WTC11 (cell line): ENCODE results near the gene TLE4.

Experiments
- ATF1 ChIP-seq: sonication (generic); formaldehyde crosslinking; IDR thresholded peaks from 2 replicates; pipeline ENCODE4 v1.8.1; 2023; ENCODE audit warnings: mild to moderate bottlenecking, moderate library complexity, missing genetic modification reagents
- ETV6 ChIP-seq: sonication (generic); formaldehyde crosslinking; IDR thresholded peaks from 2 replicates; pipeline ENCODE4 v1.8.1; 2022; ENCODE audit warnings: mild to moderate bottlenecking, missing genetic modification reagents
- FOXJ3 ChIP-seq: sonication (generic); formaldehyde crosslinking; IDR thresholded peaks from 2 replicates; pipeline ENCODE4 v1.9.0; 2021; ENCODE audit warnings: missing genetic modification reagents, mild to moderate bottlenecking, borderline replicate concordance
- TF ChIP-seq, protein P1 (sequence below): fragments of 200-600 bp; IDR thresholded peaks from 2 replicates; pipeline ENCODE4 v1.8.0; 2022; ENCODE audit warnings: antibody characterized with exemption
- TF ChIP-seq, protein P2 (sequence below): sonication (generic); formaldehyde crosslinking; IDR thresholded peaks from 2 replicates; pipeline ENCODE4 v1.8.1; 2022; ENCODE audit warnings: low read depth, missing genetic modification reagents, borderline replicate concordance
- TF ChIP-seq, protein P3 (sequence below): sonication (generic); formaldehyde crosslinking; IDR thresholded peaks from 2 replicates; pipeline ENCODE4 v1.8.1; 2023; ENCODE audit warnings: mild to moderate bottlenecking, missing genetic modification reagents
- TF ChIP-seq, protein P4 (sequence below): sonication (generic); formaldehyde crosslinking; IDR thresholded peaks from 2 replicates; pipeline ENCODE4 v1.8.1; 2022; ENCODE audit warnings: low read depth, mild to moderate bottlenecking, moderate library complexity, missing genetic modification reagents, borderline replicate concordance
- TF ChIP-seq, protein P5 (sequence below): sonication (generic); formaldehyde crosslinking; IDR thresholded peaks from 2 replicates; pipeline ENCODE4 v1.8.1; 2022; ENCODE audit warnings: missing genetic modification reagents, borderline replicate concordance

DNA sequence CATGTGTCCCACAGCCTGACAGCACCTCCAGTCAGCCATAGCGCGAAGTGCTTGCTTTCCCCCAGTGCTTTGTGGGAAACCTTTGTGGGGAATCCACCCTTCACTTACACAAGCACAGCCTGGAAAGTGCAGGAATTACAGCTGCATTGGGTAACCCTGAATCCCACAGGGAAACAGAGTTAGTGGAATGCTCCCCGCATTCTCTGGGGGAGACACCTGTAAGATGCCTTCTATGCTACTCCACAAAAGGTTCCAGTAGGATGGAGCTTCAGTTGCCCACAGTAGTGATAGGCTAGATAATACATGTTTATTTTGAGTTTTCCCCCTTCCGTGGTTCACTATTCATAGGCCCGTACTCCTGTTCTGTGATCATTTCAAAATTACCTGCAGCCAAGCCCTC lies 60.3 kb downstream of the TLE4 start:
- TF ChIP-seq FOXJ3 (CRISPR knock-in tag) = no peak
- TF ChIP-seq, protein P1, sequence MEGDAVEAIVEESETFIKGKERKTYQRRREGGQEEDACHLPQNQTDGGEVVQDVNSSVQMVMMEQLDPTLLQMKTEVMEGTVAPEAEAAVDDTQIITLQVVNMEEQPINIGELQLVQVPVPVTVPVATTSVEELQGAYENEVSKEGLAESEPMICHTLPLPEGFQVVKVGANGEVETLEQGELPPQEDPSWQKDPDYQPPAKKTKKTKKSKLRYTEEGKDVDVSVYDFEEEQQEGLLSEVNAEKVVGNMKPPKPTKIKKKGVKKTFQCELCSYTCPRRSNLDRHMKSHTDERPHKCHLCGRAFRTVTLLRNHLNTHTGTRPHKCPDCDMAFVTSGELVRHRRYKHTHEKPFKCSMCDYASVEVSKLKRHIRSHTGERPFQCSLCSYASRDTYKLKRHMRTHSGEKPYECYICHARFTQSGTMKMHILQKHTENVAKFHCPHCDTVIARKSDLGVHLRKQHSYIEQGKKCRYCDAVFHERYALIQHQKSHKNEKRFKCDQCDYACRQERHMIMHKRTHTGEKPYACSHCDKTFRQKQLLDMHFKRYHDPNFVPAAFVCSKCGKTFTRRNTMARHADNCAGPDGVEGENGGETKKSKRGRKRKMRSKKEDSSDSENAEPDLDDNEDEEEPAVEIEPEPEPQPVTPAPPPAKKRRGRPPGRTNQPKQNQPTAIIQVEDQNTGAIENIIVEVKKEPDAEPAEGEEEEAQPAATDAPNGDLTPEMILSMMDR = no peak
- TF ChIP-seq ETV6 (CRISPR knock-in tag) = no peak
- TF ChIP-seq, protein P2, sequence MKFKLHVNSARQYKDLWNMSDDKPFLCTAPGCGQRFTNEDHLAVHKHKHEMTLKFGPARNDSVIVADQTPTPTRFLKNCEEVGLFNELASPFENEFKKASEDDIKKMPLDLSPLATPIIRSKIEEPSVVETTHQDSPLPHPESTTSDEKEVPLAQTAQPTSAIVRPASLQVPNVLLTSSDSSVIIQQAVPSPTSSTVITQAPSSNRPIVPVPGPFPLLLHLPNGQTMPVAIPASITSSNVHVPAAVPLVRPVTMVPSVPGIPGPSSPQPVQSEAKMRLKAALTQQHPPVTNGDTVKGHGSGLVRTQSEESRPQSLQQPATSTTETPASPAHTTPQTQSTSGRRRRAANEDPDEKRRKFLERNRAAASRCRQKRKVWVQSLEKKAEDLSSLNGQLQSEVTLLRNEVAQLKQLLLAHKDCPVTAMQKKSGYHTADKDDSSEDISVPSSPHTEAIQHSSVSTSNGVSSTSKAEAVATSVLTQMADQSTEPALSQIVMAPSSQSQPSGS (CRISPR knock-in tag) = no peak
- TF ChIP-seq, protein P3, sequence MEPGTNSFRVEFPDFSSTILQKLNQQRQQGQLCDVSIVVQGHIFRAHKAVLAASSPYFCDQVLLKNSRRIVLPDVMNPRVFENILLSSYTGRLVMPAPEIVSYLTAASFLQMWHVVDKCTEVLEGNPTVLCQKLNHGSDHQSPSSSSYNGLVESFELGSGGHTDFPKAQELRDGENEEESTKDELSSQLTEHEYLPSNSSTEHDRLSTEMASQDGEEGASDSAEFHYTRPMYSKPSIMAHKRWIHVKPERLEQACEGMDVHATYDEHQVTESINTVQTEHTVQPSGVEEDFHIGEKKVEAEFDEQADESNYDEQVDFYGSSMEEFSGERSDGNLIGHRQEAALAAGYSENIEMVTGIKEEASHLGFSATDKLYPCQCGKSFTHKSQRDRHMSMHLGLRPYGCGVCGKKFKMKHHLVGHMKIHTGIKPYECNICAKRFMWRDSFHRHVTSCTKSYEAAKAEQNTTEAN (CRISPR knock-in tag) = no peak
- no peak for TF ChIP-seq ATF1 (CRISPR knock-in tag)
- TF ChIP-seq, protein P4, sequence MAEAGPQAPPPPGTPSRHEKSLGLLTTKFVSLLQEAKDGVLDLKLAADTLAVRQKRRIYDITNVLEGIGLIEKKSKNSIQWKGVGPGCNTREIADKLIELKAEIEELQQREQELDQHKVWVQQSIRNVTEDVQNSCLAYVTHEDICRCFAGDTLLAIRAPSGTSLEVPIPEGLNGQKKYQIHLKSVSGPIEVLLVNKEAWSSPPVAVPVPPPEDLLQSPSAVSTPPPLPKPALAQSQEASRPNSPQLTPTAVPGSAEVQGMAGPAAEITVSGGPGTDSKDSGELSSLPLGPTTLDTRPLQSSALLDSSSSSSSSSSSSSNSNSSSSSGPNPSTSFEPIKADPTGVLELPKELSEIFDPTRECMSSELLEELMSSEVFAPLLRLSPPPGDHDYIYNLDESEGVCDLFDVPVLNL (CRISPR knock-in tag) = no peak
- TF ChIP-seq, protein P5, sequence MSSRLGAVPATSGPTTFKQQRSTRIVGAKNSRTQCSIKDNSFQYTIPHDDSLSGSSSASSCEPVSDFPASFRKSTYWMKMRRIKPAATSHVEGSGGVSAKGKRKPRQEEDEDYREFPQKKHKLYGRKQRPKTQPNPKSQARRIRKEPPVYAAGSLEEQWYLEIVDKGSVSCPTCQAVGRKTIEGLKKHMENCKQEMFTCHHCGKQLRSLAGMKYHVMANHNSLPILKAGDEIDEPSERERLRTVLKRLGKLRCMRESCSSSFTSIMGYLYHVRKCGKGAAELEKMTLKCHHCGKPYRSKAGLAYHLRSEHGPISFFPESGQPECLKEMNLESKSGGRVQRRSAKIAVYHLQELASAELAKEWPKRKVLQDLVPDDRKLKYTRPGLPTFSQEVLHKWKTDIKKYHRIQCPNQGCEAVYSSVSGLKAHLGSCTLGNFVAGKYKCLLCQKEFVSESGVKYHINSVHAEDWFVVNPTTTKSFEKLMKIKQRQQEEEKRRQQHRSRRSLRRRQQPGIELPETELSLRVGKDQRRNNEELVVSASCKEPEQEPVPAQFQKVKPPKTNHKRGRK = no peak
